Epithelial cell of prostate (primary cell): Measurements from ENCODE around the gene SLC13A1.
A peak's percentile ranks its signal among the peaks of the same experiment; 100 is the strongest.
"Not testable (repeated sequence)": the region's sequence is repeated elsewhere in the genome, so short reads cannot be mapped to it uniquely, and the experiment has no call there.

Experiments used
- DNase-seq: peaks from one replicate; pipeline ENCODE4 v3.0.0-alpha.2; 2011; ENCODE audit warnings: low read depth, low spot score
- H3K27ac ChIP-seq: fragments of 450-650 bp; 2 replicates; pipeline ENCODE4 v1.5.1; 2017; ENCODE audit warnings: mild to moderate bottlenecking

The SLC13A1 gene

DNA sequence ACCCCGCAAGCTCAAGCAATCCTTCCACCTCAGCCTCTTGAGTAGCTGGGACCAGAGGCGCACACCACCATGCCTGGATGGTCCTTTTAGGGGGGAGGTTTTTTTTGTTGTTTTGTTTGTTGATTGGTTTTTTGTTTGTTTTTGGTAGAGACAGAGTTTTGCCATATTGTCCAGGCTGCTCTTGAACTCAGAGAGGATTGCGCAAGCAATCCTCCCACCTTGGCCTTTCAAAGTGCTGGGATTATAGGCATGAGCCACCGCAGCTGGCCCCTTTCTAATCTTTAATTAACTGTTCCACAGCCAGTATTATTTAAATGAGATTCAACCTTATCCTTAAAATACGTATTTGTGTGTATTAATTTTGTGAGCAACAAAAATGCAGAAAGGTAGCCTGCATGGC, 65.8 kb downstream of the SLC13A1 start:
- no peak for DNase-seq
- no peak overlapping the region for H3K27ac ChIP-seq

DNA sequence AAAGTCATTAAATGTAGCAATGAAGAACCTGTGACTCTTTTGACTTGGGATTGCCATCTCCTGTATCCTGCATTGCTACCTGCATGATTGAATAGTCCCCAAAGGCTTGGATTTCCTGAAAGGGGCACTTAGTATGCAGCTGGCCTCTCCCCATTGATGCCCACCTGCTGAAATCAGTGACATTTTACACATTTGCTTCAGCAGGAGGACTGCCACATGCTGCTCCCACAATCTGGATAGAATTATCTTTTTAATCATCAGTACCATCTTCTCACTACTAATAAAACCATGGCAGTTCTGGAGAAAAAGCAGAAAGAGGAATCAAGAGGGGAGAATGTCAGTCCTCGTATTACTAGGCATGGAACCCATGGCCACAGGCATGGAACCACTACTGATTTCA, 67.8 kb downstream of the SLC13A1 start:
- no peak for DNase-seq
- no peak overlapping the region for H3K27ac ChIP-seq

DNA sequence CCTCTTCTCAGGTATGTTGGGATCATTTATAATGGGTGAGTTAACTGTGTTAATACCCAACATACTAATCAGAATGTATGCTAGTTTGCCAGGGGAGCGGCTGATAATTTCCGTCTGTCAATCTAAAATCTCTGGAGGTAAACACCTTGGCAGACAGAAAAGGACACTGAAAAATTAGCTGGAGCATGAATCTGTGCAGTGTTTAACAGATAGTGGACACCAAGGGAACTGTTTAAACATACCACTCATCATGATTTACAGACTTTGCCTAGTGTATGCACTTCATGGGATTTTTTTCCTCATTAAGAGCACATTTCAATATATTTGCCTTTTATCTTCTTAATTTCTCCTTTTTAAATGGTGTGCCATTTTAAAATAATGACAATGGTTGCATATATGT, 68.2 kb downstream of the SLC13A1 start:
- H3K27ac ChIP-seq, result no peak overlapping the region
- no peak for DNase-seq

DNA sequence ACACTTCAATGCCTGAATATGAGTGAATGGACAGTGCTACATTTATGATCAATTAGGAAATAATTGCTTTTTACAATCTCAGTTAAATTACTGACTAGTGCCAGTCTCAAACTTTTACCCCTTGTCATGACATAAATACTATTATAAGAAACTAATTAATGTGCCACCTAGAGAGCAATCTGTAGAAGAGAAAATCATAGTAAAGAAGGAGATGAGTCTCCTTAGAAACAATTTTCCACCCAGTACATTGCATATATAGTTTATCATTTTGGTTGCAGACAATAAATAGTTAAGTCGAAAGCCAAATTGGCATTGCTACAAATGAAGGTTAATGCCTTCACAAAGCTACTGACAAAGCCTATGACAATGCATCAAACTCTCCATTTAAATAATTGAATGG, 68.6 kb downstream of the SLC13A1 start:
- no peak for DNase-seq
- no peak overlapping the region for H3K27ac ChIP-seq

DNA sequence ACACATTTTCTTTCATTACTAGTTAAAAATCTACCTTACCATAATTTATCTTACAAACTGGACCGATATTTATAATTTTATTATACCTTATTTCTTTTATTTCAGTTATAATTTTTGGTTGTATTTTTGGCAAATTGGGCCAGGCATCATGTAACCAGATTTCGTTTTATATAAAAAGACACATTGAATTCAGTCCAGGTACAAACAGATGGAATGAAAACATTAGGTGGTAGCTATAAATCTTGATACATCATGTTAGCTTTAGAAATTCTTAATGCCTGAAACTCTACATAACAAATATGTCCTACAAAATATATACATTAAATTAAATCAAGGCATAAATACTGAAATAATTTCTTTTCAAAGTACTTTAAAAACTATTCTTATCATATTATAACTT, 73.1 kb downstream of the SLC13A1 start:
- no peak for DNase-seq
- H3K27ac ChIP-seq, result no peak overlapping the region

DNA sequence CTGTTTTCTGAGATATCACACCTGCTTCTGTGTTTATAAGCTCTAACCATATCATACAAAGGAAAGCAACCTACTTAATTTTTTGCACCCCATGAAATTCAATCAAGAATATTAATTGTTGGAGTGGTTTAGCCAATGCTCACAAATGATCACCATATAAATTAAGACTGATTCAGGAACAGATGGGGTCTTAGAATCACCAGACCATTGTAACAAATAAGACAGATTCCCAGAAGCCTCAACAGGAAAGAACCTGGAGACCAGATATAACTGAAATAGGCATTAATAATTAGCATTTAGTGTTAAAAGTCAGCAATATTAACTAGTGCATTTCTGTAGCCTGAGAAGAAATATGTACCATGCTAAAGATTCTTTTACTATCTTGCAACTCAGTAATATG, 73.6 kb downstream of the SLC13A1 start:
- DNase-seq, result no peak
- no peak overlapping the region for H3K27ac ChIP-seq

DNA sequence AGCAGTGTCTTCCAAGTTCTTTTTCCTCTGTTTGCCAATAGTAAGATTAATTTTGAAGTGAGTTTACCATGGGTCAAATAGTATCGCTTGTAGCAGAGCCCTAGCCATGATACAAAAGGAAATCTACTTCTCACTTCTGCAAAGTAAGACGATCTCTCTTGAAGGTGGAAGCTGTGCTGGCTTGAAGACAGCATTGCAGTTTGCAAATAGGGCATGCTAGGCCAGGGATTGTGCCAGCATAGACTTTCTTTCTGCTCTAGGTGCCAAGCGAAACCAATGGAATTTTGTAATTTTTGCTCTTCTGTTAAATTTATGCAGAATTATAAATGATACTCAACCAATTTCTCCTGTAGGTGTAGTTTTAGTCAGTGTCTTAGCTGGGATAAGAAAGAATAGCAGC, 74.5 kb downstream of the SLC13A1 start:
- DNase-seq, result no peak
- no peak overlapping the region for H3K27ac ChIP-seq

DNA sequence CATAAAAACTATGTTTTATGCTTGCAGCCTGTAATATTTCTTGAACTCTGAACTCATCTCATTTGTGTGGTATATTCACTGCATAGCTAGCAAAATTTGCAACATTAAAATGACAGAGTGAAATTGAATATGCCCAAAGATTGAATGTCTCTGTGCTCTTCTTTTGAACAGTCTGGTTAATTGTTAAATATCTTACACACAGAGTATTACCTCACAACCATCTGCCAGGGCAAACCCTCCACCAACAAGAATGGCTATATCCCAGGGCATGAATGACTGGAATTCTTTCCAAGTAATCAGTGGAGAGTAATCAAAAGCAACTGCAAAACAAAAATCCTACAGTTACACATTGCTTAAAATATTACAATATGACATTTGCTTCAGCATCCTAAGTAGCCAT, 76.9 kb downstream of the SLC13A1 start:
- DNase-seq, result no peak
- no peak overlapping the region for H3K27ac ChIP-seq

DNA sequence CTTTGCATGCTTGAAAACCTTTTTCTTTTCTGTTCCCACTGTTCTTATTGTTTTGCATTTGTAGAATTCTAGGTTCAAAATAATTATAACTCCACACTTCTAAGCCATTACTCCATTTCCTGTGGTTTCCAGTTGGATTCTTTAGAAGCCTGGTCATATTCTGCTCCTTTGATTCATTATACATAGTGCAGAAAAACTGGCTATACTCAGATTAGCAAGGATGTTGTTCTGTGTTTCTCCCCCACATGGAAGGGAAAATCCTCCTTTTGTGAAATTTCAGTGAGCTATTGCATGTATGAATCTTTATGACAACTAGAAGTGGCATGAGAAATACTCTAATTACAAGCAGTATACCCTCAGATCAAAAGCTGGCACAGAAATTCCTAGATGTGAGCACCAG, 79.5 kb downstream of the SLC13A1 start:
- no peak overlapping the region for H3K27ac ChIP-seq
- no peak for DNase-seq

DNA sequence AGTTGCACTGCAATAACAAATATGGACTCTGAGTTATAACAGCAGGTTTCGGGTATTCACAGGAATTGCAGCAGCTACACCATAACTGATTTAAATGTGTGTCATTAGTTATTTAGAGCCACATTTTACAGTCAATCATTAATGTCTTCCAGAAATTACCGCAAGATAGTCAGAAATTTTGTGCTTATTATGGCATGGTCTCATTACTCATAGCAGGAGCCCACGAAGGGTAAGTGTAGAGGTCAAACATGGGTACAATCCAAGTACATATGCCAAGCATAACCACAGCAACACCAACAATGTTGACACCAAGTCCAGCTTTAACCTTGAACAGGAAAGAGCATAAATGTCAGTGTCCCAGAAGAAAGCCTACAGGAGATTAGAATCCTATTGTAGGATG, 84.4 kb downstream of the SLC13A1 start:
- H3K27ac ChIP-seq, result no peak overlapping the region
- no peak for DNase-seq

DNA sequence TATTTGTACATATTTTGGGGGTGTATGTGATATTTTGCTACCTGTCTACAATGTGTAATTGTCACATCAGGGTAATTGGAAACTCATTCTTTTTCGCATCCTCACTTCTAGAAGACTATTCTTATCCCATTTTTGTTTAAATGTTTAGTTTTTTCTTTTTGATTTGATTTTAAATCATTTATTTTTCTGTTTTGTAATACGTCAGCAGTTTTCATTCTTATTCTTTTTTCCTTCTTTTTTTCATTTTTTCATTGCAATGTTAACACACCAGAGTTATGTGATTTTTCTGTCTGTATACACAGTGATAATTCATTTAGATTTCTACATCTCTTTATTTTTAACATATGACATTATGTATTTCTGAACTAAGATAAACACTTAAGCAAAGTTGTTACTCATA, 85.5 kb downstream of the SLC13A1 start:
- no peak overlapping the region for H3K27ac ChIP-seq
- DNase-seq, result no peak

DNA sequence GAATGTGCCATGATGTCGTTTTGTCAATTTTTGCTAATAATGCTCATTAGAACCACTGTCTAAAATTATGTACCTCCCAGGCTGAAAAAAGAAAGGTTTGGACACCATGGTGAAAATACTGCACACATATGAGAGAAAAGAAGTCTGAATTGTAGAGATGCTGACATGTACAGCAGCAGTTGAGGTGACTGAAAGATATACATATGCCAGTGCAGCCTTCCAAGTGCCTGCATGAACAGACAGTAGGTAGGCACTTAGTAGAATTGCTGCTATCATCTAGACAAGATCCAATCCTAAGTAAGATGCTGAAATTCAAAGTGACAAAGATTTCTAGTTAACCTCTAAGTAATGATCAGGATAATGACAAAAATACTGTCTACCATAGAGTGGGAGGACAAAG, 86.9 kb downstream of the SLC13A1 start:
- no peak overlapping the region for H3K27ac ChIP-seq
- no peak for DNase-seq

DNA sequence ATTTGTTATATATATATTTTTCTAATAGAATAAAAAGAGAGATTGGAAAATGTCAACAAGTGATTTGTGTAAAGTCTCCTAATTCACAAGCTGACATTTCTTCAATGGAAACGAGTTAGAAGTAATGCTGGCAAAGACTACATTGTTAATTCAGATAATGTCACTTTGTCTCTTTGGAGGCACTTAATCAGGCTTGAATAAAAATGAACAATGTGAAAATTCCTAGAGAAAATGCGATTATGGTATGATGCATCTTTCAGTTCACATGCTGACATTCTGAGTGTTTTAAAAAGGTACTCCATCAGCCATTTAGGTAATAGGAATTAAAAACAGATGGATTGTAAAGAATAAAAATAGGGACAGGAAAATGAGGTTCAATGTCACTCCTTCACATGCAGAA, 100.1 kb downstream of the SLC13A1 start:
- DNase-seq, result no peak
- no peak overlapping the region for H3K27ac ChIP-seq

DNA sequence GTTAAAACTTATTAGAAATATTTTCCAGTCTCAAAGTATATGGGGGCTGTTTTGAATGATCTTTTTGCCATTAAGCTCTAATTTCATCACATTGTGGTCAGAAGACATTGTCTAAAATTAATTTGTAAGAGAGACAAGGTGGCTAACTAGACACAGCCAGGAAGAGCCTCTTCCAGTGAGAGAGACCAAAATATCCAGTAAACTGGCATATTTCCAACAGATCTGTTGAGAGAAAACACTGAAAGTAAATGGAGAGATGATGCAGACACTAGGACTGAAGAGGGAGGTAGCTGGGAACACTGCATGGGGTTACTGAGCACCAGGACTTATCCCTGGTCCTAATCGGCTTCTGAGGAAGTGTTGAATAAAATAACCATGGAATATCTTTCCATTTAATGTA, 102.8 kb downstream of the SLC13A1 start:
- no peak for DNase-seq
- no peak overlapping the region for H3K27ac ChIP-seq

DNA sequence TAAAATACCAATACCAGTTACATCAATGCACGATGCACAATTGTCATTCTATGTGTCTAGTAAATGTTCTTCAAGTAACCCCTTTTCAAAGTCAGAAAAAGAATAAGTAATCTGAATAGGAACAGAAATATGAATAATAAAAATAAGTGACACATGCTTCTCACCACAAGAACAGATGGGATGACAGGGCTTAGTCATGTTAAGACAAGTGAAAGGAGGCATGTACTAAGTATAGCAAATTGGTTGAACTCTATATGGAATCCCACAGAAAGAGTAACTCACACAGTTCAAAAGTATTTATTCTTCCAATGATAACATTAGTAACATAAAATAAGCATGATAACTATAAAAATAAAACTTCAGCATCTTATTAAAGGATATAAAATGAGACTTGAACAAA, 103.3 kb downstream of the SLC13A1 start:
- no peak overlapping the region for H3K27ac ChIP-seq
- DNase-seq, result peak; percentile 12

DNA sequence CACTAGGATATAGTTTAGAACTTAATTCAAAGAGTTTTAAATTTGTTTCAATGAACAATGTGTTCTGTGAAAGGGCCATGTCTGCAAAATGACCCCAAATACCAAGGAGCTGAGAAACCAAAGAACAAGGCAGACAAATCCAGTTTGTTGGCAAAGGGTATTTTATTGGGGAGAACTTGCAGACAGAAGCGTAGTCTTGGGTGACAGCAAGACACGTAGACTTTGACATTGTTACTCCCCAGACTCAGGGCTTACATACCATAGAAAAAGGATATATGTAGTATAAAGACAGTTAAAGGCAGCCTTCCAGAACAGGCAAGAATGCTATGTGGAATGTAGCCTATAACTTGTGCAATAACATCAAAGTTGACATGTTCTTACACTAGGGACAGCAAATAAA, 109.3 kb downstream of the SLC13A1 start:
- no peak for DNase-seq
- no peak overlapping the region for H3K27ac ChIP-seq

DNA sequence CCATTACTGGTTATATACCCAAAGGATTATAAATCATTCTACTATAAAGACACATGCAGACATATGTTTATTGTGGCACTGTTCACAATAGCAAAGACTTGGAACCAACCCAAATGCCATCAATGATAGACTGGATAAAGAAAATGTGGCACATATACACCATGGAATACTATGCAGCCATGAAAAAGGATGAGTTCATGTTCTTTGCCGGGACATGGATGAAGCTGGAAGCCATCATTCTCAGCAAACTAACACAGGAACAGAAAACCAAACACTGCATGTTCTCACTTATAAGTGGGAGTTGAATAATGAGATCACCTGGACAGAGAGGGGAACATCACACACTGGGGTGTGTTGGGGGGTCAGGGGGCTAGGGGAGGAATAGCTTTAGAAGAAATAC, 112.9 kb downstream of the SLC13A1 start:
- H3K27ac ChIP-seq, DNase-seq: not testable (repeated sequence)

DNA sequence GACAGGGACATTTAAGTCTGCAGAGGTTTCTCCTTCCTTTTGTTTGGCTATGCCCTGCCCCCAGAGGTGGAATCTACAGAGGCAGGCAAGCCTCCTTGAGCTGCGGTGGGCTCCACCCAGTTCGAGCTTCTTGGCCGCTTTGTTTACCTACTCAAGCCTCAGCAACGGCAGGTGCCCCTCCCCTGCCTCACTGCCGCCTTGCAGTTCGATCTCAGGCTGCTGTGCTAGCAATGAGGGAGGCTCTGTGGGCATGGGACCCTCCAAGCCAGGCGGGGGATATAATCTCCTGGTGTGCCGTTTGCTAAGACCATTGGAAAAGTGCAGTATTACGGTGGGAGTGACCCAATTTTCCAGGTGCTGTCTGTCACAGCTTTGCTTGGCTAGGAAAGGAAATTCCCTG, 114.9 kb downstream of the SLC13A1 start:
- DNase-seq, H3K27ac ChIP-seq: not testable (repeated sequence)

DNA sequence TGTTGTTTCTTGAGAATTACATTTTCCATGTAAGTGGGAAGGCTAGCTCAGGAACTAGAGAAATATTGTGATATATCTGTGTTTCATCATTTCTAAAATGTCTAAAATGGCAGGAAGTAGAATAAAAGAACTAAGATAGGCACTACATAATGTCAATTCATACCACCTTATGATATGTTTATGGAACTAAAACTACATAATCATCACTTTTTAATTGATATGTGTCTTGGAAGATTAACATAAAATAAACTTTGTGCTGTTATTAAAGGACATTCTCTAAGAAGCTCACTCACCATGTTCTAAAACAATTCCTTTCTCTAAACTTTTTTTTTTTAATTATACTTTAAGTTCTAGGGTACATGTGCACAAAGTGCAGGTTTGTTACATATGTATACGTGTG, 120.7 kb downstream of the SLC13A1 start:
- H3K27ac ChIP-seq, result no peak overlapping the region
- no peak for DNase-seq

DNA sequence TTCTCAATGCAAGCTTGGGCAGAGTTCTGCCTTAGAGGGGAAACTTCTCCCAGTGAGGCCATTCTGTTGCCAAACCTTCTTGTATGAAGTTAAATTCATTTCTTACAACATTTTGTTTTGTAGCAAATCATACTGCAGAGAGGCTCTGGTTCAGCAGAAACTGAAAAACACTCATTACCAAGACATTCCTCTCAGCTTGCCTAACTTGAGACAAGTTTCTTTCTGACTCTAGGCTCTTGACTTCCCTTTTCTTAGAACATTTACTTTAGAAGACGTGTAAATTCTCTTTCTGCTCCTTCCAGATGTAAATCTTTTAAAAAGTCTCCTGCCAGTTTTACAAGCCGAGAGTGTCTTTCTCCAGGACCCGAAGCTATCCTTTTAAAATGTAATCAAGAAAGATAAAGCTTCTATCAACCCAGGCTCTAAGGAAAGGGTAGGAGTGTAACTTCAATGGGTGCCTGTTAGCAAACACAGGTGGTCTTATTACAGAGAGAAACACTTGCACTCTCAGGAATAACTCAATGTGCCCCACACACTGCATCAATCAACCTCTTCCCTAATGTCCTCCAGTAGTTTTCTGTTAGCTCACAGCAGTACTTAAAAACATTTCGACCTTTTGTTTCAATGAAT, 123.8 kb downstream of the SLC13A1 start:
- H3K27ac ChIP-seq, result no peak overlapping the region
- DNase-seq, result no peak

DNA sequence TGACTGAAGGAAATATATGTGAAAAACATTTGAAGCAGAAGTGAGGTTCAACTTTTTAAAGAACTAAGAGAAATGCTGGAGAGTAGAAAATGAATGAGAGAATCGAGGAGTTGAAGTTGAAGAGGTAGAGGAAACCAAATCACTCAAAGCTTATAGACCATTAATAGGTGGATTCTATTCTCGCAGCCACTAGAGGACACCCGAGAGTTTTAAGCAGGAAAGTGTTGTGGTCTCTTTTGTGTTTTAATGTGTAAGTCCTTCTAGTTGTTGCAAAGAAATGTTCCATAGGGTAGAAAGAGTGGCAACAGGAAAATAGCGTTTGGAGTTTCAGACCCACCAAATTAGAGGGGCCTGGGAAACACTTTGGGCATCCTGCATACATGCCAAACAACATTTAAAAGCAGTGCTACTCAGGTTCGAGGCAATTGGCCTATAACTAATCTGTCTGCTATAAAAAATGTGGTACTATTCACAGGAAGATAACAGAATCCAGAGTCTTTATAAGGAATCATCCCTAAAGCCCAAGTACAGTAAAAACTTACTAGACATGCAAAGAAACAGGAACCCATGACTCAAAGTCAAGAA, 129.0 kb downstream of the SLC13A1 start:
- no peak overlapping the region for H3K27ac ChIP-seq
- DNase-seq, result no peak

DNA sequence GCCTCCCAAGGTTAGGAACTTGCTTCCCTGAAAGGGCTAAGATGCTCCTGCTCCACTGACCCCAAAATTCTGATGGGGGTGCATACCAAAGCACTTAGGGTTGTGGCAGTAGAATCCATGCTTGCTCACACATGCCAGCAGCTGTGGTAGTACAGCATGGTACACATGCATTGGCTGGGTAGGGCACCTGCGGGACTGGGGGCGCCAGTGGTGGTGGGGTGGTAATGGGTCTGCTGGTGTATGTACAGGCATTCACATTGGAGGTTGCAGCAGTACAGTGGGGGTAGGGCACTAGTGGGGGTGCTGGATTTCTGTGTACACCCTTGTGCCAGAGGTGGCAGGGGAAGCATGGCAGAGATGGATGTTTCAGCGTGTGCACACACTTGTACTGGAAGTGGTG, 132.0 kb downstream of the SLC13A1 start:
- H3K27ac ChIP-seq, result no peak overlapping the region
- no peak for DNase-seq
